NT2/D1 (cell line): ENCODE data around the gene FGD1.

Experiments
- SUZ12 ChIP-seq: IDR thresholded peaks from 2 replicates; pipeline ENCODE4 v1.6.1; 2011; ENCODE audit not compliant: insufficient read length, insufficient read depth; ENCODE audit errors: extremely low read depth
- YY1 ChIP-seq: IDR thresholded peaks from 2 replicates; pipeline ENCODE4 v1.6.1; 2011; ENCODE audit not compliant: insufficient read length, insufficient read depth
- ZNF274 ChIP-seq: IDR thresholded peaks from 2 replicates; pipeline ENCODE4 v1.6.1; 2011; ENCODE audit warnings: mild to moderate bottlenecking, low read depth, low read length

DNA sequence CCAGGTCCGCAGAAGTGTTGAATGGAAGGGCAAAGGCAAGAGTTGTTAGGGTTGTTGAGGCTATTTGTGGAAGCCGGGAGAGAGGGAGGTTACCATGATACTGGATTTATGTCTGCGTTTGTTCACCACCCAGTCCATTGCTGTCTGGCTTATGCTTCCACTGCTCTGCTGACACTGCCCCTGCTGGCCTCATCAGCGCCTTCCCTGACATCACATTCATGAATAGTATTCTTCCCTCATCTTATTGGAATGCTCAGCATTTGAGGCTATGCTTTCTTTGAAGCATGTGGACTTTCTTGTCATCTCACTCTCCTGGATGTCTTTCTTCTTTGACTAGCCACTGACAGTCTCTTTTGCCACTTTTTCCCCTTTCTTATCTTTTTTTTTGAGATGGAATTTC, 44.3 kb upstream of the FGD1 start:
- TF ChIP-seq SUZ12 (no peak), ZNF274 (no peak), YY1 (no peak)
